HepG2 (cell line): ENCODE measurements around the gene PCNP. TPM values are rescaled to one million over a fixed set of nuclear protein-coding genes. Genes with fewer than 3 reads are reported as not detected.

ENCODE experiments used
- CEBPG ChIP-seq: IDR thresholded peaks from 2 replicates; pipeline ENCODE4 v1.6.1; 2016
- FOXK2 ChIP-seq: fragments of 450-650 bp; IDR thresholded peaks from 2 replicates; pipeline ENCODE4 v1.6.1; 2016
- FOXP1 ChIP-seq, 2 experiments: fragments of 450-650 bp in 1 of 2; IDR thresholded peaks; 2 replicates each; pipeline ENCODE4 v1.6.1; 2017 to 2018; ENCODE audit warnings: antibody characterized with exemption in 1 of 2
- GATAD1 ChIP-seq: IDR thresholded peaks from 2 replicates; pipeline ENCODE4 v1.6.1; 2016; ENCODE audit warnings: missing genetic modification reagents, missing compliant biosample characterization
- HDAC2 ChIP-seq: sonication (generic); formaldehyde crosslinking; IDR thresholded peaks from 2 replicates; pipeline ENCODE4 v1.4.0; 2020; ENCODE audit warnings: missing genetic modification reagents
- HOXA7 ChIP-seq: sonication (generic); formaldehyde crosslinking; IDR thresholded peaks from 2 replicates; pipeline ENCODE4 v1.8.1; 2022; ENCODE audit warnings: mild to moderate bottlenecking, missing genetic modification reagents, moderate library complexity
- NR2C2 ChIP-seq: sonication (generic); formaldehyde crosslinking; IDR thresholded peaks from 2 replicates; pipeline ENCODE4 v1.4.0; 2020; ENCODE audit warnings: missing genetic modification reagents, mild to moderate bottlenecking, moderate library complexity, borderline replicate concordance
- PRDM15 ChIP-seq: sonication (generic); formaldehyde crosslinking; IDR thresholded peaks from 2 replicates; pipeline ENCODE4 v1.4.0; 2020; ENCODE audit warnings: missing genetic modification reagents
- TFAP4 ChIP-seq: sonication (generic); IDR thresholded peaks from 2 replicates; pipeline ENCODE4 v1.6.1; 2016; ENCODE audit warnings: low read depth, borderline replicate concordance
- USF2 ChIP-seq, 2 experiments: sonication (generic) in 1 of 2; formaldehyde crosslinking in 1 of 2; IDR thresholded peaks; 2 replicates each; pipeline versions ENCODE4 v1.5.1 to v1.6.1; 2011 to 2020; ENCODE audit warnings: borderline replicate concordance in 1 of 2, low read depth in 1 of 2, low read length in 1 of 2, mild to moderate bottlenecking in 1 of 2, missing genetic modification reagents in 1 of 2, moderate library complexity in 1 of 2
- ZFP41 ChIP-seq: sonication (generic); formaldehyde crosslinking; IDR thresholded peaks from 2 replicates; pipeline ENCODE4 v1.4.0; 2020; ENCODE audit warnings: mild to moderate bottlenecking, missing genetic modification reagents, borderline replicate concordance
- ZNF142 ChIP-seq: sonication (generic); formaldehyde crosslinking; IDR thresholded peaks from 2 replicates; pipeline ENCODE4 v1.4.0; 2020; ENCODE audit warnings: missing genetic modification reagents
- ZNF34 ChIP-seq: sonication (generic); formaldehyde crosslinking; IDR thresholded peaks from 2 replicates; pipeline ENCODE4 v1.4.0; 2020; ENCODE audit warnings: mild to moderate bottlenecking, missing genetic modification reagents, borderline replicate concordance
- ZNF619 ChIP-seq: sonication (generic); formaldehyde crosslinking; IDR thresholded peaks from 2 replicates; pipeline ENCODE4 v1.4.0; 2020; ENCODE audit warnings: mild to moderate bottlenecking, missing genetic modification reagents
- polyA plus RNA-seq, 8 experiments: library from polyadenylated mRNA; depleted of rRNA in 3 of 8; stranded (reverse) in 7 of 8; unstranded in 1 of 8; fragments of >200 nt; fragmentation: Illumina TruSeq in 4 of 8; extraction: Trizol in 4 of 8; gene quantifications; 2 replicates each; pipeline versions ENCODE4 v1.2.1 to v1.2.3, GENCODE V29; 2011 to 2016; ENCODE audit warnings: low read depth in 4 of 8, missing spikeins in 1 of 8, mixed read lengths in 1 of 8; ENCODE audit not compliant: insufficient read depth in 1 of 8
- total RNA-seq, 5 experiments: library from RNA; depleted of rRNA; stranded (reverse); fragments of >200 nt; fragmentation: Illumina TruSeq; extraction: Trizol; gene quantifications; 2 replicates each; pipeline ENCODE4 v1.2.3, GENCODE V29; 2016; ENCODE audit warnings: low read depth in 1 of 5

PCNP gene
- total and polyA plus RNA-seq, 2 of the 13 experiments (the other 11 are each of a cell fraction or from before 2014, with no cell fraction given), result 44.1 to 78.2 TPM

- no peak for TF ChIP-seq ZNF34 (CRISPR knock-in tag)
- TF ChIP-seq GATAD1, result 0 out of 2 replicates have a peak, but pooled peaks have one; percentile 25
- no peak for TF ChIP-seq PRDM15 (CRISPR knock-in tag)
- TF ChIP-seq ZFP41 (CRISPR knock-in tag), result no peak
- peak; percentile 63 for TF ChIP-seq FOXP1 (IDR thresholded peaks at IDR 0.05)
- TF ChIP-seq FOXP1 (CRISPR knock-in tag; IDR thresholded peaks at IDR 0.05), result peak; percentile 89
- TF ChIP-seq HDAC2 (CRISPR knock-in tag), result peak; percentile 72; the same call in 1 of the 2 replicates
- TF ChIP-seq ZNF619 (CRISPR knock-in tag), result no peak
- peak; percentile 44 for TF ChIP-seq CEBPG (CRISPR knock-in tag)
- TF ChIP-seq NR2C2 (CRISPR knock-in tag), result no peak; the same call in 1 of the 2 replicates
- TF ChIP-seq HOXA7 (CRISPR knock-in tag), result no peak
- 0 out of 2 replicates have a peak, but pooled peaks have one; percentile 7 for TF ChIP-seq FOXK2
- TF ChIP-seq TFAP4, result no peak
- TF ChIP-seq USF2 (IDR thresholded peaks at IDR 0.05; ENCODE audit: low read depth, low read length), result no peak
- no peak for TF ChIP-seq USF2 (CRISPR knock-in tag; IDR thresholded peaks at IDR 0.05; ENCODE audit: borderline replicate concordance)
- no peak for TF ChIP-seq ZNF142 (CRISPR knock-in tag)
Observed at GRCh38 chr3:101548527-101549105, 25.4 kb upstream of the PCNP start (continued).
